Right lobe of liver (tissue), 6 donors: ENCODE results near the gene PRSS36. TPM values are rescaled to one million over a fixed set of nuclear protein-coding genes. Genes with fewer than 3 reads are reported as not detected.
"Not testable (repeated sequence)": the region's sequence is repeated elsewhere in the genome, so short reads cannot be mapped to it uniquely, and the experiment has no call there.

ENCODE experiments used
- ATAC-seq, 4 donors: fragments of 200-7000 bp; cut with Tn5 transposase; one replicate each; pipeline ENCODE4 v1.9.1; 2020; ENCODE audit warnings: mild to moderate bottlenecking in 4 of 4, moderate library complexity in 4 of 4
- DNase-seq, 3 donors: peaks; one replicate each; pipeline ENCODE4 v3.0.0-alpha.2; 2020
- H3K27ac ChIP-seq, 3 donors: fragments of 200-600 bp; one replicate each; pipeline ENCODE4 v1.8.0; 2022
- H3K27me3 ChIP-seq, 2 donors: fragments of 200-600 bp; one replicate each; pipeline ENCODE4 v1.8.0; 2022
- H3K36me3 ChIP-seq, 4 donors: fragments of 200-600 bp; sonication (generic) in 1 of 4; one replicate each; pipeline versions ENCODE4 v1.5.1 to v1.8.0; 2017 to 2022; ENCODE audit warnings: control low read depth in 1 of 4
- H3K4me1 ChIP-seq, 4 donors: fragments of 200-600 bp; sonication (generic) in 1 of 4; one replicate each; pipeline versions ENCODE4 v1.5.1 to v1.8.0; 2017 to 2022; ENCODE audit warnings: control low read depth in 1 of 4
- H3K4me3 ChIP-seq, 3 donors: fragments of 200-600 bp; one replicate each; pipeline ENCODE4 v1.8.0; 2022
- H3K9me3 ChIP-seq, 4 donors: fragments of 200-600 bp; sonication (generic) in 1 of 4; one replicate each; pipeline versions ENCODE4 v1.5.1 to v1.8.0; 2017 to 2022; ENCODE audit warnings: control low read depth in 1 of 4
- POLR2A ChIP-seq: fragments of 450-650 bp; IDR thresholded peaks from one replicate; pipeline ENCODE4 v1.6.1; 2017; ENCODE audit warnings: antibody characterized with exemption, mild to moderate bottlenecking
- WGBS: methylation state at CpG from one replicate; pipeline ENCODE4 v1.1.6; 2018; ENCODE audit warnings: low coverage, low lambda C conversion rate; ENCODE audit not compliant: insufficient coverage; ENCODE audit errors: missing lambda C conversion rate; 5-methylcytosine and 5-hydroxymethylcytosine counted together
- intact Hi-C, 2 donors: fragments of 100-400 bp; cut with DNase I; formaldehyde crosslinking; loops; one replicate each; pipeline versions ENCODE4 v1.11.2 to v1.14.1; 2022
- total RNA-seq, 6 experiments: library from RNA; depleted of rRNA in 2 of 6; stranded (reverse); fragments of >200 nt in 2 of 6; fragmentation: NEBNext Ultra II Directional in 3 of 6; extraction: Animal tissue kit (Norgen Biotek cat#: 25700) in 3 of 6; gene quantifications; one replicate each; pipeline versions ENCODE4 v1.1.0 to v1.2.4, GENCODE V29; 2016 to 2023
- TF ChIP-seq, protein P1 (sequence below), 4 donors: fragments of 200-600 bp in 3 of 4; fragments of 450-650 bp in 1 of 4; IDR thresholded peaks; one replicate each; pipeline versions ENCODE4 v1.5.1 to v1.8.0; 2016 to 2022; ENCODE audit warnings: antibody characterized with exemption in 4 of 4, mild to moderate bottlenecking in 2 of 4
- donor health status: DM: no; HTN: yes; CAD: no.
- donor health status: DM: no; HTN: no; CAD: no.
- donor health status: DM: no; HTN: no; CAD: no.
- donor health status: DM: no; HTN: yes; CAD: no.
- donor health status: DM: no; HTN: yes; CAD: no.

The PRSS36 gene
- total RNA-seq, 6 experiments from 2014 or later, result 0.25 to 1.6 (median 1.0) TPM

DNA sequence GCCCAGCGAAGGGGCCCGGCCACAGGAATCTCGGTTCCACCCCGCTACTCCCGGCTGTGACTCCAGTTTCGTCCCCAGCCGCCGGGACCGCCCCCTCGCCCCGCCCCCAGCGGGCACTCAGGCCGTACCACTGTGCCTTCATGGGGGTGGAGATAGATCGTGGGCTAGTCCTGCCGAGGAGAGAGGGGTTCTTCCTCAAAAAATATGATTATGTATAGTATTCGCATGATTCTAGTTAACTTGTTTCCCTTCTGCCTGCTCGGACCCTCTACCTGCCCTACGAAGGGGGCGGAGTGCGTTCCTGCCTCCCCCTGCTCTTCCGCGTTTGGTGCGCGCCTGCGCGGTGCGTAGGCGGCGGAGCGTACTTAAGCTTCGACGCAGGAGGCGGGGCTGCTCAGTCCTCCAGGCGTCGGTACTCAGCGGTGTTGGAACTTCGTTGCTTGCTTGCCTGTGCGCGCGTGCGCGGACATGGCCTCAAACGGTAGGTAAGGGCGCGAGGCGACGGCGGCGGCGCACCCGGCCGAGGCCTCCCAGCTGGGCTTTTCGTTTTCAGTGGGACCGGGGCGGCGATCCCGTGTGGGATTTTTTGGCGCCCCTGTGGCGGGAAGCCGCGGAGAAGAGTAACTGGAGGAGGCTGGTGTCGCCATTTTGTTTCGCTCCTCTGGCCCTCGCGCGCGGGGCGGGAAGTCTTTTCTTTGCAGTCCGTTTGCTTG is 30.0 kb upstream of the PRSS36 start, which contains the start of gene FUS:
Gene FUS, plus strand, starts transcription at position 393 of the 713 bp plus-strand sequence. Its CDS starts 76 bp downstream, at position 469.
- WGBS, result no CpG with 5 or more reads among the region's 69 CpGs
- peaks cover 0 to 19% (median 7%) of the 10 kb centered on the region in 4 donors for H3K4me1 ChIP-seq
- TF ChIP-seq, protein P1, sequence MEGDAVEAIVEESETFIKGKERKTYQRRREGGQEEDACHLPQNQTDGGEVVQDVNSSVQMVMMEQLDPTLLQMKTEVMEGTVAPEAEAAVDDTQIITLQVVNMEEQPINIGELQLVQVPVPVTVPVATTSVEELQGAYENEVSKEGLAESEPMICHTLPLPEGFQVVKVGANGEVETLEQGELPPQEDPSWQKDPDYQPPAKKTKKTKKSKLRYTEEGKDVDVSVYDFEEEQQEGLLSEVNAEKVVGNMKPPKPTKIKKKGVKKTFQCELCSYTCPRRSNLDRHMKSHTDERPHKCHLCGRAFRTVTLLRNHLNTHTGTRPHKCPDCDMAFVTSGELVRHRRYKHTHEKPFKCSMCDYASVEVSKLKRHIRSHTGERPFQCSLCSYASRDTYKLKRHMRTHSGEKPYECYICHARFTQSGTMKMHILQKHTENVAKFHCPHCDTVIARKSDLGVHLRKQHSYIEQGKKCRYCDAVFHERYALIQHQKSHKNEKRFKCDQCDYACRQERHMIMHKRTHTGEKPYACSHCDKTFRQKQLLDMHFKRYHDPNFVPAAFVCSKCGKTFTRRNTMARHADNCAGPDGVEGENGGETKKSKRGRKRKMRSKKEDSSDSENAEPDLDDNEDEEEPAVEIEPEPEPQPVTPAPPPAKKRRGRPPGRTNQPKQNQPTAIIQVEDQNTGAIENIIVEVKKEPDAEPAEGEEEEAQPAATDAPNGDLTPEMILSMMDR (IDR thresholded peaks at IDR 0.05), result no peak
- peak; percentile 97 for TF ChIP-seq POLR2A
- peak within 1 kb of the TSS; percentile 78 to 97 (median 79) for H3K4me3 ChIP-seq
- DNase-seq (peak; percentile 93 to 95 (median 93)), ATAC-seq (peak; percentile 89 to 92 (median 90))
- peak within 1 kb of the TSS; percentile 97 to 99 (median 97) for H3K27ac ChIP-seq
- peaks cover 3 to 27% (median 14%) of the 10 kb centered on the region in 4 donors for H3K36me3 ChIP-seq
- no peaks in the 10 kb centered on the region for H3K27me3 ChIP-seq
- intact Hi-C loops, result loop anchor here in 1 of 2 donors (10.0 kb wide), 1 partner anchor 275 kb away; the partner anchor contains the start of gene ARMC5
- H3K9me3 ChIP-seq, result no peaks in the 10 kb centered on the region

DNA sequence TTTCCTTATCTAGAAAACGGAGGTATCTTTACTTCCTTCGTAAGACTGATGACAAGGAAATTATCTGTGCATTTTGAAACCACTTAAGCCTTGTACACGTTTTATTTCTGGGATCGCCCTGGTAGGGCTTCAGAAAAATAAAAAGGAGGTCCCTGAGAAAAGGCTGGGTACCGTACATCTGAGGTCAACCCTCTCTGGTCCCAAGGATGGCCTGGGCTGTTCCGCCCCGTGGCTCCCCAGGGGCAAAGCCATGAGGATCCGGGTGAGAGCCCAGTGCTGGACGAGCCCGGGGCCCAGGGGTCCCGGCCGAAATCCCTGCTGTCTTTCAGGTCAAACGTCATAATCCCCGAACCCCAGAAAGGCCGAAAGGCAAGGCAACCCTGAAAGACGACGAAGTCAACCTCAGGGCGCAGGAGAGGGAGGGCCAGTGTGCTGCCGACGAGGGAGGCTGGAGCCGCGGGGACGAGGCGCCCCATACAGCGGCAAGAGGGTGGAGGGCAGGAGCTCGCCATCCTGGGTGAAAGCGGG is 29.4 kb upstream of the PRSS36 start:
- TF ChIP-seq, protein P1 (IDR thresholded peaks at IDR 0.05), result no peak
- TF ChIP-seq POLR2A, result no peak
- no peaks in the 10 kb centered on the region for H3K9me3 ChIP-seq
- peak in 1 of 4 donors; percentile 0 for ATAC-seq
- DNase-seq, result no peak
- H3K36me3 ChIP-seq, result peaks cover 3 to 21% (median 10%) of the 10 kb centered on the region in 4 donors
- no peaks in the 10 kb centered on the region for H3K27me3 ChIP-seq
- WGBS, result 2% methylated on average over 25 of the region's 27 CpGs
- intact Hi-C loops, result no loop called here
- H3K27ac ChIP-seq, result peak overlapping the region; percentile 97 to 99 (median 97)
- H3K4me1 ChIP-seq, result peaks cover 0 to 19% (median 7%) of the 10 kb centered on the region in 4 donors
- peak overlapping the region; percentile 78 to 97 (median 79) for H3K4me3 ChIP-seq

DNA sequence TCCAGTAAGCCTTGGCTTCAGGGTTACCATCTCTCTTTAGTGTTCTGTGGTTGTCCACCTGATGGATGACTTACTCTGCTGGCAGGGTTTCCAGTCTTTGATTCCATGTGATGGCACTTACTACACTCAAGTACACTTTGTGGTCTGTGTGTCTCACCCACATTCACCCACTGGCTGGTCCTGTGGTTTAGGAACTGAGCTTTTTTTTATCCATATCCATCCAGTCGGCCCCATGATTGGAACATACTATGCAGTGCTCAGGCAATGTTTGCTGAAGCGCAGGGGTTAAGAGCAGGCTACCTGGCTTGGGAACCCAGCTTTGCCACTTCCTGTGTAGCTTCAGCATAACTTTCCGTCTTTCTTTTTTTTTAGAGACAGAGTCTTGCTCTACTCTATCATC is 27.3 kb upstream of the PRSS36 start:
- Histone ChIP-seq H3K27ac (no peak overlapping the region), H3K27me3 (no peaks in the 10 kb centered on the region), H3K4me1 (peaks cover 0 to 10% (median 3%) of the 10 kb centered on the region in 4 donors), H3K9me3 (no peaks in the 10 kb centered on the region), H3K36me3 (no peaks in the 10 kb centered on the region), H3K4me3 (no peak overlapping the region)
- intact Hi-C loops, result no loop called here
- TF ChIP-seq, protein P1 (IDR thresholded peaks at IDR 0.05), result no peak
- TF ChIP-seq POLR2A, result no peak
- DNase-seq (no peak), ATAC-seq (no peak)
- WGBS, result 65% methylated on average over 3 of the region's 3 CpGs

DNA sequence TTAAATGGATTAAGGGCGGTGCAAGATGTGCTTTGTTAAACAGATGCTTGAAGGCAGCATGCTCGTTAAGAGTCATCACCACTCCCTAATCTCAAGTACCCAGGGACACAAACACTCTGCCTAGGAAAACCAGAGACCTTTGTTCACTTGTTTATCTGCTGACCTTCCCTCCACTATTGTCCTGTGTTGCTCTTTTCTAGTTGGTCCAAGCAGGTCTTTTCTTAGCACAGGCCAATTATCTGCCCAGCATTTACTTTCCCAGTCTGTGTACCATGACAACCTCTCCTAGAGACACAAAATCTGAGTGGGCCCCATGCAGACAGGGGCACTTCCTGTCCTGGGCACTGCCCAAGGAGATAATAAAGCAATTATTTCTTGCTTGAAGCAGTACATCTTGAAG is 20.2 kb upstream of the PRSS36 start:
- H3K9me3 ChIP-seq, H3K36me3 ChIP-seq, intact Hi-C loops, DNase-seq, H3K27me3 ChIP-seq, H3K4me1 ChIP-seq, H3K4me3 ChIP-seq, ATAC-seq, H3K27ac ChIP-seq: not testable (repeated sequence)
- no CpG with 5 or more reads among the region's 2 CpGs for WGBS

DNA sequence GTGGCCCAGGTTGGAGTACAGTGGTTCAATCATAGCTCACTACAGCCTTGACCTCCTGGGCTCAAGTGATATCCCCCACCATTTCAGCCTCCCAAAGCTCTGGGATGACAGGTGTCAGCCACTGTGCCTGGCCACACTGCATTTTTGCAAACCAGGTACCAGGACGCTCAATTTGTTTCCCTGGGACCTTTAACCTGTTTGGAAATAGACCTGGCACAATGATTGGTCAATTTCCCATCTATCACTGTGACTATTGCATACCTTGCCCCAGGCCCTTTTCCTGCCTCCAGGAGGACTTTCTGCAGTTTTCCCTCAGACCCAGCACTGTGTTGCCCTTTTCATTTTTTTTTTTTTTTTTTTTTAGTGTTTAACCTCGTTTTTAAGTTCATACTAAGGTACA is 19.0 kb upstream of the PRSS36 start:
- H3K27me3 ChIP-seq, result no peaks in the 10 kb centered on the region
- H3K4me1 ChIP-seq, result no peaks in the 10 kb centered on the region
- TF ChIP-seq, protein P1 (IDR thresholded peaks at IDR 0.05), result no peak
- no peak for TF ChIP-seq POLR2A
- H3K36me3 ChIP-seq, result no peaks in the 10 kb centered on the region
- WGBS, result 26% methylated on average over 2 of the region's 2 CpGs
- ATAC-seq (peak; percentile 64 to 89 (median 80)), DNase-seq (no peak)
- H3K27ac ChIP-seq, result no peak overlapping the region
- H3K4me3 ChIP-seq, result no peak overlapping the region
- intact Hi-C loops, result no loop called here
- H3K9me3 ChIP-seq, result no peaks in the 10 kb centered on the region
